Hindlimb muscle (tissue), 1 donor: ENCODE data around the gene XIRP2. TPM values are rescaled to one million over a fixed set of nuclear protein-coding genes. Genes with fewer than 3 reads are reported as not detected.
"Not testable (repeated sequence)": the region's sequence is repeated elsewhere in the genome, so short reads cannot be mapped to it uniquely, and the experiment has no call there.

Experiments
- DNase-seq: peaks from one replicate; pipeline ENCODE4 v3.0.0-alpha.2; 2013
- polyA plus RNA-seq: library from polyadenylated mRNA; unstranded; fragments of 120-200 nt; gene quantifications from one replicate; pipeline ENCODE4 v1.2.1, GENCODE V29; 2013; ENCODE audit not compliant: insufficient read length

The XIRP2 gene
- polyA plus RNA-seq, 1 donor, result 149 TPM

- no peak for DNase-seq
These were observed 56.6 kb downstream of the XIRP2 start for GRCh38 chr2:166944909-166945308.

- DNase-seq, result no peak
These were observed 69.4 kb downstream of the XIRP2 start for GRCh38 chr2:166957686-166958085.

GRCh38 chr2:166958986-166959481, 70.8 kb downstream of the XIRP2 start:
- DNase-seq, result no peak

GRCh38 chr2:166959556-166959955, 71.3 kb downstream of the XIRP2 start:
- DNase-seq, result no peak

- DNase-seq, result no peak
These were observed 72.5 kb downstream of the XIRP2 start for GRCh38 chr2:166960702-166961270.

- no peak for DNase-seq
These were observed 73.7 kb downstream of the XIRP2 start for GRCh38 chr2:166961933-166962332.

- DNase-seq, result no peak
These were observed 81.2 kb downstream of the XIRP2 start for GRCh38 chr2:166969486-166969885.

GRCh38 chr2:166972002-166972401, 83.7 kb downstream of the XIRP2 start:
- DNase-seq, result no peak

- no peak for DNase-seq
These were observed 84.1 kb downstream of the XIRP2 start for GRCh38 chr2:166972418-166972817.

- no peak for DNase-seq
These were observed 95.9 kb downstream of the XIRP2 start for GRCh38 chr2:166984188-166984587.

GRCh38 chr2:166984797-166985196, 96.5 kb downstream of the XIRP2 start:
- DNase-seq, result no peak

GRCh38 chr2:166994588-166995336, 106.5 kb downstream of the XIRP2 start:
- DNase-seq, result no peak

GRCh38 chr2:166996465-166996864, 108.2 kb downstream of the XIRP2 start:
- no peak for DNase-seq

- no peak for DNase-seq
These were observed 112.9 kb downstream of the XIRP2 start for GRCh38 chr2:167001165-167001564.

- DNase-seq, result no peak
These were observed 116.8 kb downstream of the XIRP2 start for GRCh38 chr2:167005096-167005495.

GRCh38 chr2:167013227-167013626, 124.9 kb downstream of the XIRP2 start:
- no peak for DNase-seq

- DNase-seq, result no peak
These were observed 127.5 kb downstream of the XIRP2 start for GRCh38 chr2:167015806-167016205.

- DNase-seq, result no peak
These were observed 128.7 kb downstream of the XIRP2 start for GRCh38 chr2:167017021-167017420.

- no peak for DNase-seq
These were observed 130.3 kb downstream of the XIRP2 start for GRCh38 chr2:167018590-167018989.

GRCh38 chr2:167028503-167028902, 140.2 kb downstream of the XIRP2 start:
- no peak for DNase-seq

GRCh38 chr2:167034976-167035375, 146.7 kb downstream of the XIRP2 start:
- DNase-seq, result not testable (repeated sequence)

- DNase-seq, result no peak
These were observed 160.5 kb downstream of the XIRP2 start for GRCh38 chr2:167048829-167049228.

- no peak for DNase-seq
These were observed 161.4 kb downstream of the XIRP2 start for GRCh38 chr2:167049659-167050058.

GRCh38 chr2:167052825-167053224, 164.5 kb downstream of the XIRP2 start:
- no peak for DNase-seq
